Measurements from ENCODE around the gene AMD1. TPM values are rescaled to one million over a fixed set of nuclear protein-coding genes. Genes with fewer than 3 reads are reported as not detected.
A peak's percentile ranks its signal among the peaks of the same experiment; 100 is the strongest.

Gene AMD1
- total and polyA plus RNA-seq, 11 donors = 41.6 to 85.6 (median 70.4) TPM

- ATAC-seq (peak in 3 of 4 donors; percentile 18 to 52 (median 51)), DNase-seq (peak; percentile 48 to 83 (median 69))
- TF ChIP-seq CTCF (IDR thresholded peaks at IDR 0.05) = no peak
- TF ChIP-seq POLR2A (IDR thresholded peaks at IDR 0.05) = no peak
- H3K36me3 ChIP-seq = no peaks in the 10 kb centered on the region
- WGBS, 4 donors = 0 to 1% (median 1%) methylated on average over 33 to 61 of the region's 61 CpGs
- H3K4me1 ChIP-seq = peaks cover 2 to 50% (median 43%) of the 10 kb centered on the region in 12 donors
- intact Hi-C loops (cut with DNase I) = loop anchor here (1.0 to 10.0 kb wide), 15 partner anchors 58 to 351 kb away; partner anchors contain the start of genes CDK19 (in 6 of the 10) and GTF3C6 (in 4 of the 10)
- H3K27me3 ChIP-seq = no peaks in the 10 kb centered on the region
- peak overlapping the region; percentile 74 to 95 (median 90) for H3K4me3 ChIP-seq
- H3K9me3 ChIP-seq = no peaks in the 10 kb centered on the region
- peak overlapping the region; percentile 74 to 98 (median 94) for H3K27ac ChIP-seq
Observed at GRCh38 chr6:110875548-110876169, 1.1 kb downstream of the AMD1 start.

GRCh38 chr6:110876170-110876773 lies 1.7 kb downstream of the AMD1 start:
- WGBS, 4 donors = 1 to 2% (median 1%) methylated on average over 25 to 29 of the region's 29 CpGs
- Histone ChIP-seq H3K4me1 (peaks cover 2 to 56% (median 48%) of the 10 kb centered on the region in 12 donors), H3K4me3 (peak overlapping the region; percentile 74 to 95 (median 90)), H3K27ac (peak overlapping the region; percentile 74 to 98 (median 94)), H3K27me3 (no peaks in the 10 kb centered on the region), H3K9me3 (no peaks in the 10 kb centered on the region), H3K36me3 (no peaks in the 10 kb centered on the region)
- ATAC-seq (peak; percentile 78 to 90 (median 86)), DNase-seq (peak; percentile 87 to 94 (median 90))
- intact Hi-C loops (cut with DNase I) = loop anchor here in 9 of 10 donors (2.0 to 10.0 kb wide), 11 partner anchors 59 to 351 kb away; partner anchors contain the start of genes GTF3C6 (in 3 of the 9) and CDK19 (in 2 of the 9)
- no peak for TF ChIP-seq CTCF (IDR thresholded peaks at IDR 0.05)
- TF ChIP-seq POLR2A (IDR thresholded peaks at IDR 0.05) = peak; percentile 4 to 72

- intact Hi-C loops (cut with DNase I) = loop anchor here in 9 of 10 donors (2.0 to 10.0 kb wide), 11 partner anchors 60 to 352 kb away; partner anchors contain the start of genes GTF3C6 (in 3 of the 9) and CDK19 (in 2 of the 9)
- H3K27ac ChIP-seq = peak overlapping the region; percentile 74 to 98 (median 94)
- no peak for DNase-seq
- ATAC-seq = no peak
- no peaks in the 10 kb centered on the region for H3K36me3 ChIP-seq
- peak overlapping the region in 11 of 12 donors; percentile 74 to 95 (median 90) for H3K4me3 ChIP-seq
- no peaks in the 10 kb centered on the region for H3K27me3 ChIP-seq
- TF ChIP-seq POLR2A (IDR thresholded peaks at IDR 0.05) (no peak), CTCF (IDR thresholded peaks at IDR 0.05) (no peak)
- H3K4me1 ChIP-seq = peaks cover 2 to 63% (median 55%) of the 10 kb centered on the region in 12 donors
- H3K9me3 ChIP-seq = no peaks in the 10 kb centered on the region
- 34 to 46% (median 40%) methylated on average over 10 of the region's 10 CpGs for WGBS, 4 donors
Observed at GRCh38 chr6:110876806-110877564, 2.4 kb downstream of the AMD1 start.
